NT2/D1 (cell line): Measurements from ENCODE around the gene ITPR2.

Experiments
- DNase-seq: peaks from one replicate; pipeline ENCODE4 v3.0.0-alpha.2; 2011; ENCODE audit warnings: low read depth, low spot score
- H3K27me3 ChIP-seq: 2 replicates; pipeline ENCODE4 v1.6.0; 2011; ENCODE audit warnings: mild to moderate bottlenecking; ENCODE audit not compliant: insufficient read length, insufficient read depth
- H3K36me3 ChIP-seq: 2 replicates; pipeline ENCODE4 v1.6.1; 2011; ENCODE audit warnings: mild to moderate bottlenecking, low read length, mixed read lengths; ENCODE audit not compliant: insufficient read depth, insufficient read length
- H3K4me1 ChIP-seq: 2 replicates; pipeline ENCODE4 v1.5.1; 2011; ENCODE audit not compliant: insufficient read depth, insufficient read length
- H3K4me3 ChIP-seq: 2 replicates; pipeline ENCODE4 v1.5.1; 2011; ENCODE audit warnings: low read depth; ENCODE audit not compliant: insufficient read length
- H3K9ac ChIP-seq: 2 replicates; pipeline ENCODE4 v1.6.0; 2011; ENCODE audit warnings: low read depth; ENCODE audit not compliant: insufficient read length
- H3K9me3 ChIP-seq: 2 replicates; pipeline ENCODE4 v1.5.1; 2011; ENCODE audit warnings: mild to moderate bottlenecking, low read length; ENCODE audit not compliant: insufficient read depth
- SUZ12 ChIP-seq: IDR thresholded peaks from 2 replicates; pipeline ENCODE4 v1.6.1; 2011; ENCODE audit not compliant: insufficient read length, insufficient read depth; ENCODE audit errors: extremely low read depth
- YY1 ChIP-seq: IDR thresholded peaks from 2 replicates; pipeline ENCODE4 v1.6.1; 2011; ENCODE audit not compliant: insufficient read length, insufficient read depth
- ZNF274 ChIP-seq: IDR thresholded peaks from 2 replicates; pipeline ENCODE4 v1.6.1; 2011; ENCODE audit warnings: mild to moderate bottlenecking, low read depth, low read length

Gene ITPR2

DNA sequence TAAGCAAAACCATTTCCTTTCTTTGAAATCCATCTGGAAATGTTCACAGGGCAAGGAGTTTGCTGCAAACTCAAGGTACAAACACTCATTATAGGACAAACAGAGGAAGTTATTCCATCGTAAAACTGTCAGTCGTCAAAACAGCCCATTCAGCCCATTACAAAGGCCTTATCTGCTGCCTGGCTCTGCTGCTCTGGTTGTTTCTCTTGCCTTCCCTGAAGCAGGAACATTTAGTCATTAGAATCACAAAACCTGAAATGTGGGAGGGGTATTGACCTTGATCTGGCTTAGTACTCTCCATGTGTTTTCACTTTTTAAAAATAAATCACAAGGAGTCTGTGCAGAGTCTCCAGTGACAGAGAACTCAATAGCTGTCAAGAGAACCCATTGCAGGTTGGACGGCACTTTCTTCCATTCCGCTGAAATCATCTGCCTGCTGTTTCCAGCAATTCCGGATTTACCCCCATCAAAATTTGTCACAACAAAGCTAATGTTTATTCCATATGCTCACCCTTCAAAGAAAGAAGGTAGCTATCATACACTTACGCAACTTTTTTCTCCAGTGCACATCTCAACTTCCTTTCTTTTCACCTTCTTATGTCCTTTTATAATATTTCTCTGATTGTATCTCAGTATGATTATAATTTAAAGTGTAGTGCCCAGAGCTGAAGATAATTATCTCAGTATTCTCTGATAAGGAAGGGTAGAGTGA is 24.6 kb upstream of the ITPR2 start:
- Histone ChIP-seq H3K36me3 (no peaks in the 10 kb centered on the region), H3K27me3 (no peaks in the 10 kb centered on the region), H3K4me1 (peaks cover 2% of the 10 kb centered on the region), H3K4me3 (no peak overlapping the region), H3K9me3 (no peaks in the 10 kb centered on the region), H3K9ac (no peak overlapping the region)
- peak; percentile 66 for DNase-seq
- TF ChIP-seq YY1 (no peak), ZNF274 (no peak), SUZ12 (no peak)

DNA sequence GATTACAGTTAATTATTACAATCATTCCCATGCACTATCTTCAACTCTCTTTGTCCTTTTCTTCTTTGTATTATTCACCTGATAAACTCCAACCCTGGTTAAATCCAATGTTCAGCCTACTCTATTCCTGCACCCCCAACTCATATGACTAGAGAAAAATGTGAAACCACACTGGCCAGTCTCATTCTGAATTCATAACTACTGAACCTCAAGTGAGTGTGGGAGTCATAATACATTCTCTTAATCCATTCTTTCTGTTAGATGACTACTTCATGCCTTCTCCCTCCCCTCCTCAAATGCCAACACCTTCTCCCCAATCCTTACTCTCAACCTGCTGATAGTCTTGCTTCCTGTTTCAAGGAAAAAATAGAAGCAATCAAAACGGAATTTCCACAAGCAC is 22.3 kb upstream of the ITPR2 start:
- Histone ChIP-seq H3K4me3 (no peak overlapping the region), H3K9ac (no peak overlapping the region), H3K27me3 (no peaks in the 10 kb centered on the region), H3K4me1 (peaks cover 2% of the 10 kb centered on the region), H3K9me3 (no peaks in the 10 kb centered on the region), H3K36me3 (no peaks in the 10 kb centered on the region)
- TF ChIP-seq ZNF274 (no peak), SUZ12 (no peak), YY1 (no peak)
- no peak for DNase-seq

DNA sequence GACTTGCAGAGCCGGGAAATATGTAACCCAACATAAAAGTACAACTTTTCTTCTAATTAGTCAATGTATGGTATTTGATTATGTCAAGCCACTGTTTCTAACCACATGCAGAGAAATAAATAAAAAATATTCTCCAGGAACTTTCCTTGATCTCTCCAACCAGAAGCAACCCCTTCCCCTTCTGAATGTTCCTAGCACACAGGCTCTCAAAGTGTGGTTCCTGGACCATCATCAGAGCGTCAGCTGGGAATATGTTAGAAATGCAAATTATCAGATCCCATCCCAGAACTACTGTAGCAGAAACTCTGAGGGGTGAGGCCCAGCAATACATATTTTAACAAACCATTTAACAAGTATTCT is 21.0 kb upstream of the ITPR2 start:
- H3K4me1 ChIP-seq: peaks cover 2% of the 10 kb centered on the region
- H3K27me3 ChIP-seq: no peaks in the 10 kb centered on the region
- H3K9me3 ChIP-seq: no peaks in the 10 kb centered on the region
- DNase-seq: no peak
- TF ChIP-seq YY1 (no peak), SUZ12 (no peak), ZNF274 (no peak)
- H3K9ac ChIP-seq: no peak overlapping the region
- H3K4me3 ChIP-seq: no peak overlapping the region
- no peaks in the 10 kb centered on the region for H3K36me3 ChIP-seq

DNA sequence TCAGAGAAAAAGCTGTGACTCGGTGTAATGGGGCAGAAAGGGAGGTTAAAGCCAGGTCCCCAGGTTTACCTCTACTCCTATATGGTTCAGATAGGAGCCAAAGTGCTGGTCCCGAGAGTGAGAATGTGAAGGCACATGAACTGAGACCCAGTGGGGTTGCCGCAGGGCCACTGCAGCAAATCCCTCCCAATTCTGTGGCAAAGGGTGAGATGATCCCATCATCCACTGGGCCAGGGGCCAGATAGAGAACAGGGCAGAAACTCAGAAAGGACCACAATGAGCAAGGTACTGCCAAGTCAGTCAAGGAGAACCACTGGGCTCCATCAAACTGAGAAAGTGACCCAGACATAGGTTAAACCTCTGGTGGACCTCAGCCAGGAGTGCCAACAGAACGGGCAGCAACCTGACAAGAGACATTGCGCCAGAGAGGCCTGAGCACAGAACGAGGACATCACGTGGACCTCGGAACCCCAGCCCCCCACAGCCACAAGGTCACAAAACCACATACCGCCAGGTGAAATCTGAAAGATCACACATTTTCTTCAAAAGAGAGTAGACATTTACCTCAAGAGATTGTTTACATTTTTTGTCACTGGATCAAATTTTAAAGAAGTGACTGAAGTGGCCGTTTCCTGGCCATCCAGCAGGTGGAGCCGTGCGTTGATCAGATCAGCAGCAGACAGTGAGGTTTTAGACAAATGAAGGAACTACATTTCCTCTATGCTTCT is 20.5 kb upstream of the ITPR2 start:
- H3K27me3 ChIP-seq: no peaks in the 10 kb centered on the region
- DNase-seq: peak; percentile 67
- peaks cover 2% of the 10 kb centered on the region for H3K4me1 ChIP-seq
- TF ChIP-seq SUZ12: no peak
- H3K9me3 ChIP-seq: no peaks in the 10 kb centered on the region
- H3K4me3 ChIP-seq: no peak overlapping the region
- no peaks in the 10 kb centered on the region for H3K36me3 ChIP-seq
- no peak overlapping the region for H3K9ac ChIP-seq

DNA sequence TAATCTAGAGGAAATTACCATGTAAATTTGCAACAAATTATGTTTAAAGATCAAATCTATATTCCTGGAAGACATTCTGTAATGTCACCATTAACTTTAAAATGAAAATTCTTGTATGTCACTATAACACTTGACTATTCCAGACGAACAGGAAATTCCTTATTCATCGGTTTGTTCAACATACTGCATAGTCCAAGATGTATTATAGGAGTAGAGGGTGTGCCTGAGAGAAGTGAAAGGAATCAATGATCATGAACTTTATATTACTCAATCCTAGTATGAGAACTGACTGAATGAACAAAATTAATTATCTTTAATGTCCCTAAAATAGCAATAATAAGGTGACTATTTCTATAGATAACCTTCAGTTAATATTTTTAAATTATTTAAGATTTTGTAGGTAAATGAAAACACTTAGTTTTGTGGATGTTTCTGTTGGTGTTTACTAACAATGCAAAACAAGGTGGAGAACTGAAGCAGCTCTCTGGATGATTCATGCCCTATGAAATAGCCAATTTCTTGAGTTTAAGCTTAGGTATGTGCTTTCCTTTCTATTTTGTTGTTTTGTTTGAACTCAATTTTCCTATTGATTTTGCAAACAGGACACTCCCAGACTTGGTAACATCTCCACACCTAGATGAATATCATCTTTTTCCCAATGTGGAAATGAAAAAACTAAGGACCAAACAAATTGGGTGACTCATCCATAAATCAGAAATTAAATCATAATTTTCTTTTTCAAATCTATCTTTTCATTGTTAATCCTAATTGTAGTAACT is 18.2 kb upstream of the ITPR2 start:
- no peaks in the 10 kb centered on the region for H3K9me3 ChIP-seq
- H3K36me3 ChIP-seq: no peaks in the 10 kb centered on the region
- no peaks in the 10 kb centered on the region for H3K4me1 ChIP-seq
- H3K27me3 ChIP-seq: no peaks in the 10 kb centered on the region
- H3K4me3 ChIP-seq: no peak overlapping the region
- no peak overlapping the region for H3K9ac ChIP-seq
- TF ChIP-seq ZNF274 (no peak), YY1 (no peak), SUZ12 (no peak)
- DNase-seq: no peak

DNA sequence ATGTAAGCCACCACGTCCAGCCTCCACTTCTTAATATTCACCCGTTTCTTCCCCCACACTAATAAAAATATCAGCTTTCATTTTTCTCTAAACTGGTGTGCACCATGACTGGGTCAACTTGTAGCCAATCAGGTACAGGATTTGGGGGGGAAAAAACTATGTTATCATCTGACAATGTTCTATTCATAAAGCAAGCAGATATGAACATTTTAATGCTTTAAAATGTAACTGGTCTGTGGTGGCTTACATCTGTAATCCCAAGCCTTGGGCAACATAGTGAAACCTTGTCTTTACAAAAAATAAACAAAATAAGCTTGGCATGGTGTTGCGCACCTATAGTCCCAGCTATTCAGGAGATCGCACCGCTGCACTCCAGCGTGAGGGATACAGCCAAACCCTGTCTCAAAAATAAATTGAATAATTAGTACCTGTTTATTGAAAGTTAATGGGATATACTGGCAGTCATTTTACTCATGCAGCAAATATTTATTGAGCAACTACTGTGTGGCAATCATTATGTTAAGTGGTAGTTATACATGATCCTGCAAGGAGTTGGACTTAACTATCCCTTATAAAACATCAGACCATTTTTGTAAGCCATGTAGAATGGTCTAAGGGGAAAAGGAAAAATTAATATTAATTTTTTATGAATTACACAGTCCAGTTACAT is 15.3 kb upstream of the ITPR2 start:
- Histone ChIP-seq H3K27me3 (no peaks in the 10 kb centered on the region), H3K4me1 (no peaks in the 10 kb centered on the region), H3K9me3 (no peaks in the 10 kb centered on the region), H3K36me3 (no peaks in the 10 kb centered on the region), H3K9ac (no peak overlapping the region), H3K4me3 (no peak overlapping the region)
- no peak for DNase-seq
- no peak for TF ChIP-seq YY1
- no peak for TF ChIP-seq ZNF274
- TF ChIP-seq SUZ12: no peak

DNA sequence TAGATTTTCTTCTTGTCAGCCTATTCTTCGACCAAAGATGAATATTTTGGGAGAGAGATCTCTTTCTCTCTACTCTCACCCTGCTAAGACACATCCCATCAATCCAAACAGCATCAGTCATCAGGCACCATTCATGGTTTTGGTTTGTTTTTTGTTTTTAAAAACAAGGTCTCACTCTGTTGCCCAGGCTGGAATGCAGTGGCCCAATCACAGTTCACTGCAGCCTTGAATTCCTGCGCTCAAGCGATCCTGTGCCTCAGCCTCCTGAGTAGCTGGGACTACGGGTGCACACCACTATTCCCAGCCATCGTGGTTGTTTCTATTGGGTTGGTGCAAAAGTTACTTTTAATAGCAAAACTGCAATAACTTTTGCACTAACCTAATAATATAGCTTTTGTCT is 14.4 kb upstream of the ITPR2 start:
- H3K9me3 ChIP-seq: no peaks in the 10 kb centered on the region
- no peaks in the 10 kb centered on the region for H3K27me3 ChIP-seq
- H3K4me1 ChIP-seq: no peaks in the 10 kb centered on the region
- no peak overlapping the region for H3K4me3 ChIP-seq
- no peak for DNase-seq
- no peak overlapping the region for H3K9ac ChIP-seq
- H3K36me3 ChIP-seq: no peaks in the 10 kb centered on the region
- TF ChIP-seq SUZ12 (no peak), YY1 (no peak), ZNF274 (no peak)
